Transverse colon (tissue), 3 donors: ENCODE data around the gene WIPF3.

ENCODE experiments used
- POLR2A ChIP-seq: fragments of 450-650 bp; IDR thresholded peaks from one replicate; pipeline ENCODE4 v1.6.1; 2016; ENCODE audit warnings: antibody characterized with exemption, mild to moderate bottlenecking, moderate library complexity
- TF ChIP-seq, protein P1 (sequence below), 5 experiments: fragments of 200-600 bp in 3 of 5; fragments of 450-650 bp in 2 of 5; sonication (generic) in 3 of 5; IDR thresholded peaks; 1 replicate in 2 of 5; 2 replicates in 3 of 5; pipeline ENCODE4 v1.5.1; 2016 to 2017; ENCODE audit warnings: antibody characterized with exemption in 5 of 5, inconsistent platforms in 3 of 5, mild to moderate bottlenecking in 2 of 5, moderate library complexity in 1 of 5

DNA sequence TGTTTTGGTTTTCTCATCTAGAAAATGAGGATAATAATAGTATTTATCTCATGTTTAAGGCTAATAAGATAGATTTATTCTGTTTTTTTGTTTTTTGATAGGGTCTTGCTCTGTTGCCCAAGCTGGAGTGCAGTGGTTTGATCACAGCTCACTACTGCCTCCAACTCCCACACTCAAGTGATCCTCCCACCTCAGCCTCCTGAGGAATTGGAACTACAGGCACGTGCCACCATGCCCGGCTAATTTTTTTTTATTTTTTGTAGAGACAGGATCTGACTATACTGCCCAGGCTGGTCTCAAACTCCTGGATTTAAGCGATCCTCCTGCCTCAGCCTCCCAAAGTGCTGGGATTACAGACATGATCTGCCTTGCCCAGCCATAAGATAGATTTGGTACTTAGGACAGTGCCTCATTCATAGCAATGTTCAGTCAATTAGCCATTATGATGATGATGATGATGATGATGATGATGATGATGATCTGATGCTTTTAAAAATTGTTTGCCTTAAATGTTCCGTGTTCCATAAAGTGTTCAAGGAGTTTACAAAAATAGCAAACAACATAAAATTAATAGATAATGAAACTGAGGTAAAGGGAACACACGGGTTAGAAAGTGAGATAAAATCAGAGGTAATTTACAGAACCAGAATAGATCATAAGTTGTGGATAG is 4.6 kb downstream of the WIPF3 start:
- TF ChIP-seq, protein P1, sequence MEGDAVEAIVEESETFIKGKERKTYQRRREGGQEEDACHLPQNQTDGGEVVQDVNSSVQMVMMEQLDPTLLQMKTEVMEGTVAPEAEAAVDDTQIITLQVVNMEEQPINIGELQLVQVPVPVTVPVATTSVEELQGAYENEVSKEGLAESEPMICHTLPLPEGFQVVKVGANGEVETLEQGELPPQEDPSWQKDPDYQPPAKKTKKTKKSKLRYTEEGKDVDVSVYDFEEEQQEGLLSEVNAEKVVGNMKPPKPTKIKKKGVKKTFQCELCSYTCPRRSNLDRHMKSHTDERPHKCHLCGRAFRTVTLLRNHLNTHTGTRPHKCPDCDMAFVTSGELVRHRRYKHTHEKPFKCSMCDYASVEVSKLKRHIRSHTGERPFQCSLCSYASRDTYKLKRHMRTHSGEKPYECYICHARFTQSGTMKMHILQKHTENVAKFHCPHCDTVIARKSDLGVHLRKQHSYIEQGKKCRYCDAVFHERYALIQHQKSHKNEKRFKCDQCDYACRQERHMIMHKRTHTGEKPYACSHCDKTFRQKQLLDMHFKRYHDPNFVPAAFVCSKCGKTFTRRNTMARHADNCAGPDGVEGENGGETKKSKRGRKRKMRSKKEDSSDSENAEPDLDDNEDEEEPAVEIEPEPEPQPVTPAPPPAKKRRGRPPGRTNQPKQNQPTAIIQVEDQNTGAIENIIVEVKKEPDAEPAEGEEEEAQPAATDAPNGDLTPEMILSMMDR (IDR thresholded peaks at IDR 0.05), result no peak
- no peak for TF ChIP-seq POLR2A
